Tibial nerve (tissue), 3 donors: ENCODE measurements around the gene GALNT14.

Experiments
- CTCF ChIP-seq, 5 experiments: fragments of 200-600 bp in 3 of 5; fragments of 450-650 bp in 2 of 5; sonication (generic) in 3 of 5; IDR thresholded peaks; one replicate each; pipeline ENCODE4 v1.5.1; 2016 to 2019; ENCODE audit warnings: antibody characterized with exemption in 5 of 5, mild to moderate bottlenecking in 3 of 5, moderate library complexity in 2 of 5
- POLR2A ChIP-seq, 2 donors: fragments of 450-650 bp; IDR thresholded peaks; one replicate each; pipeline ENCODE4 v1.6.1; 2017; ENCODE audit warnings: antibody characterized with exemption in 2 of 2, mild to moderate bottlenecking in 2 of 2, moderate library complexity in 2 of 2

- TF ChIP-seq CTCF (IDR thresholded peaks at IDR 0.05): no peak
- TF ChIP-seq POLR2A (IDR thresholded peaks at IDR 0.05): no peak
These were observed 179.9 kb downstream of the GALNT14 start for GRCh38 chr2:30958193-30958917.
